WTC11 (cell line): ENCODE measurements around the gene IRX2. TPM values are rescaled to one million over a fixed set of nuclear protein-coding genes. Genes with fewer than 3 reads are reported as not detected.

ENCODE experiments used
- ATAC-seq: fragments of 200-7000 bp; cut with Tn5 transposase; 2 replicates; pipeline ENCODE4 v1.10.0; 2021; ENCODE audit warnings: mild to moderate bottlenecking, moderate library complexity
- CTCF ChIA-PET: fragments of 300-600 bp; sonication (Branson Sonifier 250); formaldehyde crosslinking; loops from one replicate; lab custom pipeline; 2021; ENCODE audit warnings: antibody characterized with exemption; lab: Charles Lee
- POLR2A ChIA-PET: fragments of 350-600 bp; sonication (Branson Sonifier 250); formaldehyde crosslinking; loops from one replicate; lab custom pipeline; 2021; ENCODE audit warnings: antibody characterized with exemption; lab: Charles Lee
- DNase-seq: peaks from one replicate; pipeline ENCODE4 v3.0.0; 2021; ENCODE audit warnings: low spot score
- H3K27ac Mint-ChIP-seq: 2 replicates; pipeline ENCODE4 v1.8.0; 2021; ENCODE audit warnings: mixed read lengths
- H3K27me3 Mint-ChIP-seq: 2 replicates; pipeline ENCODE4 v1.8.0; 2021; ENCODE audit warnings: low read depth, mild to moderate bottlenecking, moderate library complexity, mixed read lengths
- H3K36me3 Mint-ChIP-seq: 2 replicates; pipeline ENCODE4 v1.8.0; 2021; ENCODE audit warnings: mixed read lengths
- H3K4me1 Mint-ChIP-seq: 2 replicates; pipeline ENCODE4 v1.8.0; 2022; ENCODE audit warnings: mixed read lengths
- H3K4me3 Mint-ChIP-seq: 2 replicates; pipeline ENCODE4 v1.8.0; 2021; ENCODE audit warnings: mild to moderate bottlenecking, moderate library complexity, mixed read lengths
- H3K9me3 Mint-ChIP-seq: 2 replicates; pipeline ENCODE4 v1.8.0; 2021; ENCODE audit warnings: mixed read lengths
- ATF1 ChIP-seq: sonication (generic); formaldehyde crosslinking; IDR thresholded peaks from 2 replicates; pipeline ENCODE4 v1.8.1; 2023; ENCODE audit warnings: mild to moderate bottlenecking, moderate library complexity, missing genetic modification reagents
- CBFB ChIP-seq: sonication (generic); formaldehyde crosslinking; IDR thresholded peaks from 2 replicates; pipeline ENCODE4 v1.8.1; 2022; ENCODE audit warnings: mild to moderate bottlenecking, low read depth, missing genetic modification reagents
- CREB1 ChIP-seq: sonication (generic); formaldehyde crosslinking; IDR thresholded peaks from 2 replicates; pipeline ENCODE4 v1.8.0; 2023; ENCODE audit warnings: mild to moderate bottlenecking, missing genetic modification reagents
- ETV6 ChIP-seq: sonication (generic); formaldehyde crosslinking; IDR thresholded peaks from 2 replicates; pipeline ENCODE4 v1.8.1; 2022; ENCODE audit warnings: mild to moderate bottlenecking, missing genetic modification reagents
- FOXJ3 ChIP-seq: sonication (generic); formaldehyde crosslinking; IDR thresholded peaks from 2 replicates; pipeline ENCODE4 v1.9.0; 2021; ENCODE audit warnings: missing genetic modification reagents, mild to moderate bottlenecking, borderline replicate concordance
- FOXP1 ChIP-seq: sonication (generic); formaldehyde crosslinking; IDR thresholded peaks from 2 replicates; pipeline ENCODE4 v1.8.0; 2022; ENCODE audit warnings: missing genetic modification reagents, mild to moderate bottlenecking, moderate library complexity, borderline replicate concordance
- GTF2I ChIP-seq: fragments of 250-450 bp; sonication (Bioruptor Pico); conservative IDR thresholded peaks from 2 replicates; pipeline ENCODE4 v1.4.0; 2021; ENCODE audit warnings: mild to moderate bottlenecking
- JUN ChIP-seq: sonication (generic); formaldehyde crosslinking; IDR thresholded peaks from 2 replicates; pipeline ENCODE4 v1.8.0; 2023; ENCODE audit warnings: mild to moderate bottlenecking, missing genetic modification reagents
- MXD4 ChIP-seq: fragments of 250-450 bp; sonication (Bioruptor Pico); IDR thresholded peaks from 2 replicates; pipeline ENCODE4 v1.8.0; 2021; ENCODE audit warnings: mild to moderate bottlenecking, moderate library complexity, borderline replicate concordance
- NFE2L1 ChIP-seq: sonication (generic); formaldehyde crosslinking; IDR thresholded peaks from 2 replicates; pipeline ENCODE4 v1.8.1; 2023; ENCODE audit warnings: missing genetic modification reagents
- NR1H2 ChIP-seq: sonication (generic); formaldehyde crosslinking; IDR thresholded peaks from 2 replicates; pipeline ENCODE4 v1.9.0; 2021; ENCODE audit warnings: mild to moderate bottlenecking, moderate library complexity, missing genetic modification reagents
- OVOL2 ChIP-seq: fragments of 250-450 bp; sonication (Bioruptor Pico); IDR thresholded peaks from 2 replicates; pipeline ENCODE4 v1.9.0; 2021; ENCODE audit warnings: mild to moderate bottlenecking, borderline replicate concordance
- PRRX2 ChIP-seq: fragments of 250-450 bp; sonication (Bioruptor Pico); IDR thresholded peaks from 2 replicates; pipeline ENCODE4 v1.8.0; 2021; ENCODE audit warnings: mild to moderate bottlenecking
- RELA ChIP-seq: sonication (generic); formaldehyde crosslinking; IDR thresholded peaks from 2 replicates; pipeline ENCODE4 v1.8.1; 2022; ENCODE audit warnings: missing genetic modification reagents, mild to moderate bottlenecking, borderline replicate concordance
- SMAD3 ChIP-seq: sonication (generic); formaldehyde crosslinking; IDR thresholded peaks from 2 replicates; pipeline ENCODE4 v1.8.0; 2022; ENCODE audit warnings: missing genetic modification reagents, mild to moderate bottlenecking, borderline replicate concordance
- SMAD4 ChIP-seq: sonication (generic); formaldehyde crosslinking; IDR thresholded peaks from 2 replicates; pipeline ENCODE4 v1.8.0; 2022; ENCODE audit warnings: mild to moderate bottlenecking, missing genetic modification reagents
- TEAD1 ChIP-seq: sonication (generic); formaldehyde crosslinking; IDR thresholded peaks from 2 replicates; pipeline ENCODE4 v1.8.0; 2022; ENCODE audit warnings: mild to moderate bottlenecking, missing genetic modification reagents
- TP53 ChIP-seq: sonication (generic); formaldehyde crosslinking; IDR thresholded peaks from 2 replicates; pipeline ENCODE4 v1.8.1; 2023; ENCODE audit warnings: mild to moderate bottlenecking, missing genetic modification reagents
- ZNF317 ChIP-seq: sonication (generic); formaldehyde crosslinking; IDR thresholded peaks from 2 replicates; pipeline ENCODE4 v1.8.1; 2023; ENCODE audit warnings: low read depth, mild to moderate bottlenecking, moderate library complexity, missing genetic modification reagents, borderline replicate concordance
- total RNA-seq: library from RNA; stranded (reverse); gene quantifications from 3 replicates; pipeline ENCODE4 v1.2.3, GENCODE V29; 2021
- TF ChIP-seq, protein P1 (sequence below): fragments of 250-450 bp; sonication (Bioruptor Pico); IDR thresholded peaks from 2 replicates; pipeline ENCODE4 v1.8.0; 2021; ENCODE audit warnings: mild to moderate bottlenecking
- TF ChIP-seq, protein P2 (sequence below): sonication (generic); formaldehyde crosslinking; IDR thresholded peaks from 2 replicates; pipeline ENCODE4 v1.8.1; 2022; ENCODE audit warnings: low read depth, mild to moderate bottlenecking, moderate library complexity, missing genetic modification reagents, borderline replicate concordance
- TF ChIP-seq, protein P3 (sequence below): sonication (generic); formaldehyde crosslinking; IDR thresholded peaks from 2 replicates; pipeline ENCODE4 v1.8.1; 2023; ENCODE audit warnings: mild to moderate bottlenecking, missing genetic modification reagents, moderate library complexity
- TF ChIP-seq, protein P4 (sequence below): sonication (generic); formaldehyde crosslinking; IDR thresholded peaks from 2 replicates; pipeline ENCODE4 v1.8.0; 2023; ENCODE audit warnings: missing genetic modification reagents, mild to moderate bottlenecking, borderline replicate concordance
- TF ChIP-seq, protein P5 (sequence below): sonication (generic); formaldehyde crosslinking; IDR thresholded peaks from 2 replicates; pipeline ENCODE4 v1.8.1; 2022; ENCODE audit warnings: missing genetic modification reagents, borderline replicate concordance
- TF ChIP-seq, protein P6 (sequence below): sonication (generic); formaldehyde crosslinking; conservative IDR thresholded peaks from 2 replicates; pipeline ENCODE4 v1.8.1; 2022; ENCODE audit warnings: mild to moderate bottlenecking, missing genetic modification reagents
- TF ChIP-seq, protein P7 (sequence below): sonication (generic); formaldehyde crosslinking; IDR thresholded peaks from 2 replicates; pipeline ENCODE4 v1.8.0; 2023; ENCODE audit warnings: missing genetic modification reagents

Gene IRX2
- total RNA-seq, 1 experiment from 2014 or later: 63.2 TPM

DNA sequence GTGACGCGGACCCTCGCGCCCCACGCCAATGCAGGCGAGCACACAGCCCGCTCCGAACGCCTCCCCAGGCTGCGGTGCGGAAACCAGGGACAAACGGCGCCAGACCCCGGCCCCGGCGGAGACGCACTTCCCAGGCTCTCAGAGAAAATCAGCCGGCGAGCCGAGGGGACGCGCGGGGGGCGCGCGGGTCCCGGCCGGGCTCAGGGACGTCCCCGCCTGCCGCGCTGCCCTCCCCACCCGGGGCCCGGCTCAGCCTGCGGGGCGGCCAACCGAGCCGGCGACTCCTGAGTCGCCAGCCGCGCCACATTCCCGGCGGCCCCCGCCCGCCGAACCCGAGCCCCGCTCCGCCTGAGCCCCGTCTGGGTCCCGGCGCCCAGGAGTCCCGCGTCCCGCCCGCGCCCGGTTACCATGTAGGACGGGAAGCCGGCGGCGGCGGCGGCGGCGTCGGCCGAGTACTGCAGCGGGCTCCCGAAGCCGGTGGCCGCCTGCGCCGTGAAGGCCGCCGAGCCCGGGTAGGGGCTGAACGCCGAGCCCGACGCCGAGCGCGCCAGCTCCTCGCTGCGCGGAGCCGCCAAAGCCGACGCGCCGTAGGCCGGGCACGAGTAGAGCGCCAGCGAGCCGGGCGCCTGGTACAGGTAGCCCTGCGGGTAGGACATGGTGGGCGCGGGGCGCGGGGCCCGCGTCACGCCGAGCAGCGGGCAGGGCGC is 566 bp downstream of the IRX2 start:
- Mint-ChIP-seq H3K36me3 (peaks cover 24% of the 10 kb centered on the region), H3K27me3 (peaks cover 64% of the 10 kb centered on the region), H3K4me1 (peaks cover 42% of the 10 kb centered on the region), H3K27ac (no peak overlapping the region), H3K4me3 (peak overlapping the region; percentile 84), H3K9me3 (no peaks in the 10 kb centered on the region)
- ChIA-PET CTCF (interaction anchor here (1.3 to 1.7 kb wide), 2 partner anchors 30 to 50 kb away, joined by 3 to 5 read pairs; no protein-coding TSS in a partner anchor), POLR2A (interaction anchor here (2.9 kb wide), 1 partner anchor 10 kb away, joined by 18 read pairs; no protein-coding TSS in a partner anchor)
- DNase-seq: no peak
- ATAC-seq: no peak
- TF ChIP-seq, protein P1, sequence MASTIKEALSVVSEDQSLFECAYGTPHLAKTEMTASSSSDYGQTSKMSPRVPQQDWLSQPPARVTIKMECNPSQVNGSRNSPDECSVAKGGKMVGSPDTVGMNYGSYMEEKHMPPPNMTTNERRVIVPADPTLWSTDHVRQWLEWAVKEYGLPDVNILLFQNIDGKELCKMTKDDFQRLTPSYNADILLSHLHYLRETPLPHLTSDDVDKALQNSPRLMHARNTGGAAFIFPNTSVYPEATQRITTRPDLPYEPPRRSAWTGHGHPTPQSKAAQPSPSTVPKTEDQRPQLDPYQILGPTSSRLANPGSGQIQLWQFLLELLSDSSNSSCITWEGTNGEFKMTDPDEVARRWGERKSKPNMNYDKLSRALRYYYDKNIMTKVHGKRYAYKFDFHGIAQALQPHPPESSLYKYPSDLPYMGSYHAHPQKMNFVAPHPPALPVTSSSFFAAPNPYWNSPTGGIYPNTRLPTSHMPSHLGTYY (CRISPR knock-in tag): no peak
- TF ChIP-seq, protein P2, sequence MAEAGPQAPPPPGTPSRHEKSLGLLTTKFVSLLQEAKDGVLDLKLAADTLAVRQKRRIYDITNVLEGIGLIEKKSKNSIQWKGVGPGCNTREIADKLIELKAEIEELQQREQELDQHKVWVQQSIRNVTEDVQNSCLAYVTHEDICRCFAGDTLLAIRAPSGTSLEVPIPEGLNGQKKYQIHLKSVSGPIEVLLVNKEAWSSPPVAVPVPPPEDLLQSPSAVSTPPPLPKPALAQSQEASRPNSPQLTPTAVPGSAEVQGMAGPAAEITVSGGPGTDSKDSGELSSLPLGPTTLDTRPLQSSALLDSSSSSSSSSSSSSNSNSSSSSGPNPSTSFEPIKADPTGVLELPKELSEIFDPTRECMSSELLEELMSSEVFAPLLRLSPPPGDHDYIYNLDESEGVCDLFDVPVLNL (CRISPR knock-in tag): no peak
- no peak for TF ChIP-seq CREB1 (CRISPR knock-in tag)
- TF ChIP-seq ETV6 (CRISPR knock-in tag): no peak
- no peak for TF ChIP-seq ATF1
- TF ChIP-seq, protein P3, sequence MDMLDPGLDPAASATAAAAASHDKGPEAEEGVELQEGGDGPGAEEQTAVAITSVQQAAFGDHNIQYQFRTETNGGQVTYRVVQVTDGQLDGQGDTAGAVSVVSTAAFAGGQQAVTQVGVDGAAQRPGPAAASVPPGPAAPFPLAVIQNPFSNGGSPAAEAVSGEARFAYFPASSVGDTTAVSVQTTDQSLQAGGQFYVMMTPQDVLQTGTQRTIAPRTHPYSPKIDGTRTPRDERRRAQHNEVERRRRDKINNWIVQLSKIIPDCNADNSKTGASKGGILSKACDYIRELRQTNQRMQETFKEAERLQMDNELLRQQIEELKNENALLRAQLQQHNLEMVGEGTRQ (CRISPR knock-in tag): no peak
- TF ChIP-seq, protein P4, sequence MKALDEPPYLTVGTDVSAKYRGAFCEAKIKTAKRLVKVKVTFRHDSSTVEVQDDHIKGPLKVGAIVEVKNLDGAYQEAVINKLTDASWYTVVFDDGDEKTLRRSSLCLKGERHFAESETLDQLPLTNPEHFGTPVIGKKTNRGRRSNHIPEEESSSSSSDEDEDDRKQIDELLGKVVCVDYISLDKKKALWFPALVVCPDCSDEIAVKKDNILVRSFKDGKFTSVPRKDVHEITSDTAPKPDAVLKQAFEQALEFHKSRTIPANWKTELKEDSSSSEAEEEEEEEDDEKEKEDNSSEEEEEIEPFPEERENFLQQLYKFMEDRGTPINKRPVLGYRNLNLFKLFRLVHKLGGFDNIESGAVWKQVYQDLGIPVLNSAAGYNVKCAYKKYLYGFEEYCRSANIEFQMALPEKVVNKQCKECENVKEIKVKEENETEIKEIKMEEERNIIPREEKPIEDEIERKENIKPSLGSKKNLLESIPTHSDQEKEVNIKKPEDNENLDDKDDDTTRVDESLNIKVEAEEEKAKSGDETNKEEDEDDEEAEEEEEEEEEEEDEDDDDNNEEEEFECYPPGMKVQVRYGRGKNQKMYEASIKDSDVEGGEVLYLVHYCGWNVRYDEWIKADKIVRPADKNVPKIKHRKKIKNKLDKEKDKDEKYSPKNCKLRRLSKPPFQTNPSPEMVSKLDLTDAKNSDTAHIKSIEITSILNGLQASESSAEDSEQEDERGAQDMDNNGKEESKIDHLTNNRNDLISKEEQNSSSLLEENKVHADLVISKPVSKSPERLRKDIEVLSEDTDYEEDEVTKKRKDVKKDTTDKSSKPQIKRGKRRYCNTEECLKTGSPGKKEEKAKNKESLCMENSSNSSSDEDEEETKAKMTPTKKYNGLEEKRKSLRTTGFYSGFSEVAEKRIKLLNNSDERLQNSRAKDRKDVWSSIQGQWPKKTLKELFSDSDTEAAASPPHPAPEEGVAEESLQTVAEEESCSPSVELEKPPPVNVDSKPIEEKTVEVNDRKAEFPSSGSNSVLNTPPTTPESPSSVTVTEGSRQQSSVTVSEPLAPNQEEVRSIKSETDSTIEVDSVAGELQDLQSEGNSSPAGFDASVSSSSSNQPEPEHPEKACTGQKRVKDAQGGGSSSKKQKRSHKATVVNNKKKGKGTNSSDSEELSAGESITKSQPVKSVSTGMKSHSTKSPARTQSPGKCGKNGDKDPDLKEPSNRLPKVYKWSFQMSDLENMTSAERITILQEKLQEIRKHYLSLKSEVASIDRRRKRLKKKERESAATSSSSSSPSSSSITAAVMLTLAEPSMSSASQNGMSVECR (CRISPR knock-in tag): 0 out of 2 replicates have a peak, but pooled peaks have one; percentile 28
- TF ChIP-seq SMAD3 (CRISPR knock-in tag): no peak
- TF ChIP-seq, protein P5, sequence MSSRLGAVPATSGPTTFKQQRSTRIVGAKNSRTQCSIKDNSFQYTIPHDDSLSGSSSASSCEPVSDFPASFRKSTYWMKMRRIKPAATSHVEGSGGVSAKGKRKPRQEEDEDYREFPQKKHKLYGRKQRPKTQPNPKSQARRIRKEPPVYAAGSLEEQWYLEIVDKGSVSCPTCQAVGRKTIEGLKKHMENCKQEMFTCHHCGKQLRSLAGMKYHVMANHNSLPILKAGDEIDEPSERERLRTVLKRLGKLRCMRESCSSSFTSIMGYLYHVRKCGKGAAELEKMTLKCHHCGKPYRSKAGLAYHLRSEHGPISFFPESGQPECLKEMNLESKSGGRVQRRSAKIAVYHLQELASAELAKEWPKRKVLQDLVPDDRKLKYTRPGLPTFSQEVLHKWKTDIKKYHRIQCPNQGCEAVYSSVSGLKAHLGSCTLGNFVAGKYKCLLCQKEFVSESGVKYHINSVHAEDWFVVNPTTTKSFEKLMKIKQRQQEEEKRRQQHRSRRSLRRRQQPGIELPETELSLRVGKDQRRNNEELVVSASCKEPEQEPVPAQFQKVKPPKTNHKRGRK (CRISPR knock-in tag): no peak
- TF ChIP-seq GTF2I (CRISPR knock-in tag): no peak
- TF ChIP-seq, protein P6, sequence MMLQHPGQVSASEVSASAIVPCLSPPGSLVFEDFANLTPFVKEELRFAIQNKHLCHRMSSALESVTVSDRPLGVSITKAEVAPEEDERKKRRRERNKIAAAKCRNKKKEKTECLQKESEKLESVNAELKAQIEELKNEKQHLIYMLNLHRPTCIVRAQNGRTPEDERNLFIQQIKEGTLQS (CRISPR knock-in tag): no peak
- no peak for TF ChIP-seq FOXJ3 (CRISPR knock-in tag)
- no peak for TF ChIP-seq PRRX2
- TF ChIP-seq NR1H2 (CRISPR knock-in tag): no peak
- TF ChIP-seq, protein P7, sequence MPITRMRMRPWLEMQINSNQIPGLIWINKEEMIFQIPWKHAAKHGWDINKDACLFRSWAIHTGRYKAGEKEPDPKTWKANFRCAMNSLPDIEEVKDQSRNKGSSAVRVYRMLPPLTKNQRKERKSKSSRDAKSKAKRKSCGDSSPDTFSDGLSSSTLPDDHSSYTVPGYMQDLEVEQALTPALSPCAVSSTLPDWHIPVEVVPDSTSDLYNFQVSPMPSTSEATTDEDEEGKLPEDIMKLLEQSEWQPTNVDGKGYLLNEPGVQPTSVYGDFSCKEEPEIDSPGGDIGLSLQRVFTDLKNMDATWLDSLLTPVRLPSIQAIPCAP (CRISPR knock-in tag): no peak
- no peak for TF ChIP-seq SMAD4 (CRISPR knock-in tag)
- TF ChIP-seq OVOL2 (CRISPR knock-in tag): no peak
- no peak for TF ChIP-seq CBFB
- no peak for TF ChIP-seq TEAD1
- TF ChIP-seq FOXP1 (CRISPR knock-in tag): 0 out of 2 replicates have a peak, but pooled peaks have one; percentile 11
- peak; percentile 24; the same call in 1 of the 2 replicates for TF ChIP-seq JUN (CRISPR knock-in tag)
- no peak for TF ChIP-seq NFE2L1
- TF ChIP-seq TP53: no peak
- TF ChIP-seq MXD4 (CRISPR knock-in tag): no peak
- TF ChIP-seq ZNF317 (CRISPR knock-in tag): no peak
- no peak for TF ChIP-seq RELA (CRISPR knock-in tag)
